GM12873 (cell line): Measurements from ENCODE around the gene CRYBG1.

Experiments
- CTCF ChIP-seq: IDR thresholded peaks from 2 replicates; pipeline ENCODE4 v1.5.1; 2012; ENCODE audit warnings: low read depth, mild to moderate bottlenecking, moderate library complexity, low read length, control low read depth; ENCODE audit not compliant: insufficient read depth; ENCODE audit errors: missing control alignments

The CRYBG1 gene

DNA sequence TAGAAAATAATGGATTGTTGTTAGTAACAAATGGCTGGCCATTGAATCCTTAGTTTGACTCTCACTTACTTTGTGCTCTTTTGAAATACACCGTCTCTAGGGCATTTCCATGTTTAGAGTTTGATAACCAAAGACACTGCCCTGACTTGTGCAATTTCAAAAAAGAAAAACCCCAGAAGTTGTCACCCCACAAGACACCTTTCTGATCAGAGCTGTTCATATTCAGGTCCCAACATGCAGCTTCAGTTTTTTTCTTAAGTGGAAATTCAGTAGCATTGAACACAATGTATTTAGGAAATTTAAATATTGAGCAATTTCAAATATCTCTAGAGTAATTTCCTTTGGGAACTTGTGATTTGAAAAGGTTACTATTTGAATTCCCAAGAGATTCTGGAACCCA is 19.4 kb downstream of the CRYBG1 start:
- no peak for TF ChIP-seq CTCF

- no peak for TF ChIP-seq CTCF
Measured at GRCh38 chr6:106380407-106380806, 19.9 kb downstream of the CRYBG1 start.

- TF ChIP-seq CTCF: no peak
Measured at GRCh38 chr6:106381223-106381622, 20.7 kb downstream of the CRYBG1 start.

DNA sequence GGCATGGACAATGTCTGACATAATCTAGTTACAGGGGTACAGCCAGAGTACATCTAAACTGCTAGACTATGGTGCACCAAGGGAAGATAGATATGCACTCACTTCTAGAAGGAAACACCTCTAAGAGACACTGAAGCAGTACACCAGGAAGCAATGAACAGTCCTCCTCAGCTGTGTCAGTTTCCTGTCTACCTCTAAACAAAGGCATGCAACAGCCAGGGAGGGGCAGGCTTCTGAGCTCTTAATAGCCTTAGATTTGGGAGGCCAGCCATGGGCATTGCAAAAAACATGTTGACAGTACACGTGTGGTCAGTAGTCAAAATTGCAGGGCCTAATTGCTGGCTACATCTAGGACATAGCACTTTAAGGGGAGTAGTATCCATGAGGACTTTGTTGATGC is 21.4 kb downstream of the CRYBG1 start:
- TF ChIP-seq CTCF: no peak

- TF ChIP-seq CTCF: no peak
Measured at GRCh38 chr6:106383573-106383972, 23.1 kb downstream of the CRYBG1 start.

- no peak for TF ChIP-seq CTCF
Measured at GRCh38 chr6:106385530-106385929, 25.0 kb downstream of the CRYBG1 start.

- TF ChIP-seq CTCF: no peak
Measured at GRCh38 chr6:106387875-106388274, 27.4 kb downstream of the CRYBG1 start.

DNA sequence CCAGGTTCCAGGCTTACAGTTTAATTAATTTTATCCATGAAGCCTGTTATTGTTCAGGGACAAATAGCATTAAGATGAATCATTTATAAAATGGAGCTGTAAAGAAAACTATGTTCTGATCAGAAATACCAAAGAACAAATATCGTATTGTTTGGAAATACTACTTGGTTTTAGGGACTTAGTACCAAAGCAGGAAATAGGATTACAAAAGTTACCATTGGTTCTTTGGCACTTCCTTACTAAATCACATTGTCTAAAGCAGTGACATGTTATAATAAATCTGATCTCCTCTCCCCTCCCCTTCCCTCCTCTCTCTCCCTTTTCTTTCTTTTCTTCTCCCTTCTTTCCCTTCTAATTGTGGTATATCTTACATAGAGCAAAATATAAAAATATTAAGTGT is 29.6 kb downstream of the CRYBG1 start:
- TF ChIP-seq CTCF: no peak
